Activated naive CD4-positive, alpha-beta T cell treated with anti-CD3 and anti-CD28 coated beads for 36 hours (primary cell): Measurements from ENCODE around the gene PSMG4. TPM values are rescaled to one million over a fixed set of nuclear protein-coding genes. Genes with fewer than 3 reads are reported as not detected.

Experiments used
- CTCF ChIA-PET: fragments of 350-600 bp; sonication (Branson Sonifier 250); formaldehyde crosslinking; loops from one replicate; lab custom pipeline; 2021; ENCODE audit warnings: antibody characterized with exemption; lab: Charles Lee
- DNase-seq: peaks from one replicate; pipeline ENCODE4 v3.0.0-alpha.2; 2020
- H3K27ac Mint-ChIP-seq: one replicate; pipeline ENCODE4 v1.8.0; 2021; ENCODE audit warnings: mild to moderate bottlenecking, mixed read lengths
- H3K27me3 Mint-ChIP-seq: one replicate; pipeline ENCODE4 v1.8.0; 2021; ENCODE audit warnings: low read depth, mixed read lengths
- H3K36me3 Mint-ChIP-seq: one replicate; pipeline ENCODE4 v1.8.0; 2021; ENCODE audit warnings: low read depth, mixed read lengths
- H3K4me1 Mint-ChIP-seq: one replicate; pipeline ENCODE4 v1.8.0; 2021; ENCODE audit warnings: low read depth, mixed read lengths
- H3K4me3 Mint-ChIP-seq: one replicate; pipeline ENCODE4 v1.8.0; 2021; ENCODE audit warnings: mild to moderate bottlenecking, moderate library complexity, mixed read lengths
- H3K9me3 Mint-ChIP-seq: one replicate; pipeline ENCODE4 v1.8.0; 2021; ENCODE audit warnings: mixed read lengths
- intact Hi-C: fragments of 100-400 bp; cut with micrococcal nuclease; formaldehyde crosslinking; loops from one replicate; pipeline ENCODE4 v1.15.1; 2023
- total RNA-seq, 2 experiments: library from RNA; stranded (reverse); gene quantifications; one replicate each; pipeline ENCODE4 v1.2.3, GENCODE V29; 2021

The PSMG4 gene
- total RNA-seq, 2 experiments from 2014 or later, result 23.9 to 26.2 TPM

- Mint-ChIP-seq H3K27ac (no peak overlapping the region), H3K27me3 (no peaks in the 10 kb centered on the region), H3K4me3 (no peak overlapping the region), H3K36me3 (no peaks in the 10 kb centered on the region), H3K4me1 (no peaks in the 10 kb centered on the region), H3K9me3 (no peaks in the 10 kb centered on the region)
- no peak for DNase-seq
- CTCF ChIA-PET, result no interaction called here
- intact Hi-C loops, result no loop called here
Measured at GRCh38 chr6:3290149-3290930, 31.6 kb downstream of the PSMG4 start.

- CTCF ChIA-PET, result interaction anchor here (1.5 kb wide), 1 partner anchor 11 kb away, joined by 4 read pairs; no protein-coding TSS in a partner anchor
- no peaks in the 10 kb centered on the region for H3K4me1 Mint-ChIP-seq
- no peaks in the 10 kb centered on the region for H3K27me3 Mint-ChIP-seq
- H3K27ac Mint-ChIP-seq, result no peak overlapping the region
- no peak for DNase-seq
- H3K4me3 Mint-ChIP-seq, result no peak overlapping the region
- H3K9me3 Mint-ChIP-seq, result no peaks in the 10 kb centered on the region
- intact Hi-C loops, result no loop called here
- H3K36me3 Mint-ChIP-seq, result no peaks in the 10 kb centered on the region
Measured at GRCh38 chr6:3290931-3291211, 32.1 kb downstream of the PSMG4 start.

GRCh38 chr6:3291346-3291745 lies 32.6 kb downstream of the PSMG4 start:
- CTCF ChIA-PET, result interaction anchor here (0.6 to 1.5 kb wide), 2 partner anchors 11 to 62 kb away, joined by 3 to 4 read pairs; no protein-coding TSS in a partner anchor
- no peaks in the 10 kb centered on the region for H3K9me3 Mint-ChIP-seq
- H3K27ac Mint-ChIP-seq, result no peak overlapping the region
- no peaks in the 10 kb centered on the region for H3K4me1 Mint-ChIP-seq
- H3K4me3 Mint-ChIP-seq, result no peak overlapping the region
- DNase-seq, result no peak
- H3K27me3 Mint-ChIP-seq, result no peaks in the 10 kb centered on the region
- intact Hi-C loops, result no loop called here
- H3K36me3 Mint-ChIP-seq, result no peaks in the 10 kb centered on the region

GRCh38 chr6:3291987-3292386 lies 33.2 kb downstream of the PSMG4 start:
- H3K4me1 Mint-ChIP-seq, result no peaks in the 10 kb centered on the region
- no peaks in the 10 kb centered on the region for H3K36me3 Mint-ChIP-seq
- H3K27me3 Mint-ChIP-seq, result no peaks in the 10 kb centered on the region
- no peaks in the 10 kb centered on the region for H3K9me3 Mint-ChIP-seq
- intact Hi-C loops, result no loop called here
- CTCF ChIA-PET, result interaction anchor here (0.6 to 1.5 kb wide), 2 partner anchors 12 to 63 kb away, joined by 3 to 4 read pairs; no protein-coding TSS in a partner anchor
- H3K27ac Mint-ChIP-seq, result no peak overlapping the region
- no peak for DNase-seq
- no peak overlapping the region for H3K4me3 Mint-ChIP-seq

- H3K27me3 Mint-ChIP-seq, result no peaks in the 10 kb centered on the region
- no peak overlapping the region for H3K27ac Mint-ChIP-seq
- H3K36me3 Mint-ChIP-seq, result no peaks in the 10 kb centered on the region
- no peaks in the 10 kb centered on the region for H3K4me1 Mint-ChIP-seq
- CTCF ChIA-PET, result interaction anchor here (1.5 kb wide), 1 partner anchor 13 kb away, joined by 4 read pairs; no protein-coding TSS in a partner anchor
- intact Hi-C loops, result no loop called here
- DNase-seq, result no peak
- no peak overlapping the region for H3K4me3 Mint-ChIP-seq
- H3K9me3 Mint-ChIP-seq, result no peaks in the 10 kb centered on the region
Measured at GRCh38 chr6:3292431-3293197, 33.9 kb downstream of the PSMG4 start.

GRCh38 chr6:3293271-3294155 lies 34.8 kb downstream of the PSMG4 start:
- Mint-ChIP-seq H3K27ac (no peak overlapping the region), H3K4me3 (no peak overlapping the region), H3K36me3 (no peaks in the 10 kb centered on the region), H3K27me3 (no peaks in the 10 kb centered on the region), H3K9me3 (no peaks in the 10 kb centered on the region), H3K4me1 (no peaks in the 10 kb centered on the region)
- CTCF ChIA-PET, result no interaction called here
- DNase-seq, result no peak
- intact Hi-C loops, result no loop called here

GRCh38 chr6:3294396-3294795 lies 35.6 kb downstream of the PSMG4 start:
- DNase-seq, result no peak
- CTCF ChIA-PET, result no interaction called here
- Mint-ChIP-seq H3K27ac (no peak overlapping the region), H3K4me3 (no peak overlapping the region), H3K36me3 (no peaks in the 10 kb centered on the region), H3K9me3 (no peaks in the 10 kb centered on the region), H3K4me1 (no peaks in the 10 kb centered on the region), H3K27me3 (no peaks in the 10 kb centered on the region)
- intact Hi-C loops, result no loop called here

- H3K27ac Mint-ChIP-seq, result no peak overlapping the region
- CTCF ChIA-PET, result interaction anchor here (0.6 kb wide), 1 partner anchor 241 kb away, joined by 3 read pairs; no protein-coding TSS in a partner anchor
Measured at GRCh38 chr6:3294921-3295871, 36.4 kb downstream of the PSMG4 start.

GRCh38 chr6:3296078-3296477 lies 37.3 kb downstream of the PSMG4 start:
- Mint-ChIP-seq H3K27me3 (no peaks in the 10 kb centered on the region), H3K9me3 (no peaks in the 10 kb centered on the region), H3K4me1 (no peaks in the 10 kb centered on the region), H3K4me3 (no peak overlapping the region), H3K27ac (no peak overlapping the region), H3K36me3 (no peaks in the 10 kb centered on the region)
- no peak for DNase-seq
- CTCF ChIA-PET, result interaction anchor here (0.6 kb wide), 1 partner anchor 242 kb away, joined by 3 read pairs; no protein-coding TSS in a partner anchor
- intact Hi-C loops, result no loop called here

More at GRCh38 chr6:3294921-3295871, 36.4 kb downstream of the PSMG4 start:
- H3K4me1 Mint-ChIP-seq, result no peaks in the 10 kb centered on the region
- DNase-seq, result no peak
- no peaks in the 10 kb centered on the region for H3K9me3 Mint-ChIP-seq
- H3K4me3 Mint-ChIP-seq, result no peak overlapping the region
- no peaks in the 10 kb centered on the region for H3K36me3 Mint-ChIP-seq
- intact Hi-C loops, result no loop called here
- H3K27me3 Mint-ChIP-seq, result no peaks in the 10 kb centered on the region

GRCh38 chr6:3296537-3296936 lies 37.8 kb downstream of the PSMG4 start:
- intact Hi-C loops, result no loop called here
- Mint-ChIP-seq H3K9me3 (no peaks in the 10 kb centered on the region), H3K27me3 (no peaks in the 10 kb centered on the region), H3K27ac (no peak overlapping the region), H3K4me3 (no peak overlapping the region), H3K36me3 (no peaks in the 10 kb centered on the region), H3K4me1 (no peaks in the 10 kb centered on the region)
- CTCF ChIA-PET, result no interaction called here
- DNase-seq, result no peak

GRCh38 chr6:3297006-3297405 lies 38.3 kb downstream of the PSMG4 start:
- H3K27me3 Mint-ChIP-seq, result no peaks in the 10 kb centered on the region
- CTCF ChIA-PET, result interaction anchor here (0.7 to 1.5 kb wide), 2 partner anchors 37 to 435 kb away, joined by 3 read pairs; no protein-coding TSS in a partner anchor

More at GRCh38 chr6:3297006-3297405, 38.3 kb downstream of the PSMG4 start:
- no peak for DNase-seq
- Mint-ChIP-seq H3K36me3 (no peaks in the 10 kb centered on the region), H3K27ac (no peak overlapping the region), H3K4me1 (no peaks in the 10 kb centered on the region), H3K9me3 (no peaks in the 10 kb centered on the region), H3K4me3 (no peak overlapping the region)
- intact Hi-C loops, result no loop called here
